H1 (cell line): Measurements from ENCODE around the gene GRM5. TPM values are rescaled to one million over a fixed set of nuclear protein-coding genes. Genes with fewer than 3 reads are reported as not detected.

Experiments
- CBX5 ChIP-seq: fragments of 300-800, 300-1000 bp; sonication (generic); IDR thresholded peaks from 2 replicates; pipeline ENCODE4 v1.7.1; 2016; ENCODE audit warnings: antibody characterized with exemption, low read length, low read depth
- CTCF ChIP-seq, 3 experiments: IDR thresholded peaks; 1 replicate in 2 of 3; 2 replicates in 1 of 3; pipeline versions ENCODE4 v1.5.1 to v1.6.1; 2011; ENCODE audit warnings: low read length in 3 of 3, mild to moderate bottlenecking in 3 of 3, inconsistent platforms in 2 of 3, low read depth in 1 of 3, moderate library complexity in 1 of 3; ENCODE audit not compliant: insufficient read depth in 1 of 3; ENCODE audit errors: control extremely low read depth in 1 of 3
- POLR2AphosphoS5 ChIP-seq: IDR thresholded peaks from 2 replicates; pipeline ENCODE4 v1.6.1; 2011; ENCODE audit warnings: low read depth, low read length
- RXRA ChIP-seq: IDR thresholded peaks from 2 replicates; pipeline ENCODE4 v1.6.1; 2011; ENCODE audit warnings: low read depth, mild to moderate bottlenecking, low read length, moderate library complexity; ENCODE audit not compliant: insufficient read depth
- SUZ12 ChIP-seq: fragments of 200-600 bp; sonication (generic); IDR thresholded peaks from 2 replicates; pipeline ENCODE4 v1.6.1; 2012; ENCODE audit warnings: mild to moderate bottlenecking, inconsistent platforms, low read length, moderate library complexity, mixed read lengths
- TCF12 ChIP-seq: IDR thresholded peaks from 2 replicates; pipeline ENCODE4 v1.6.1; 2011; ENCODE audit warnings: low read depth, mild to moderate bottlenecking, low read length
- polyA plus RNA-seq, 7 experiments: library from polyadenylated mRNA; depleted of rRNA in 3 of 7; stranded (reverse) in 5 of 7; unstranded in 2 of 7; fragments of >200 nt in 5 of 7; fragments of 200-250 nt in 2 of 7; gene quantifications; 1 replicate in 5 of 7; 2 replicates in 1 of 7; 4 replicates in 1 of 7; pipeline versions ENCODE4 v1.2.1 to v1.2.3, GENCODE V29; 2011 to 2013; ENCODE audit warnings: missing spikeins in 2 of 7, mixed read lengths in 2 of 7
- total RNA-seq: library from RNA; stranded (reverse); fragmentation: NEBNext Ultra II Directional; extraction: Animal tissue kit (Norgen Biotek cat#: 25700); gene quantifications from 2 replicates; pipeline ENCODE4 v1.2.1, GENCODE V29; 2021
- TF ChIP-seq, protein P1 (sequence below): fragments of 300-600 bp; sonication (generic); IDR thresholded peaks from 2 replicates; pipeline ENCODE4 v1.7.1; 2012; ENCODE audit warnings: low read length, moderate library complexity, mild to moderate bottlenecking, inconsistent platforms; ENCODE audit not compliant: insufficient replicate concordance

GRM5 gene
- total and polyA plus RNA-seq, 2 of the 8 experiments (the other 6 are each of a cell fraction or from before 2014, with no cell fraction given), result 0.15 to 0.43 TPM

DNA sequence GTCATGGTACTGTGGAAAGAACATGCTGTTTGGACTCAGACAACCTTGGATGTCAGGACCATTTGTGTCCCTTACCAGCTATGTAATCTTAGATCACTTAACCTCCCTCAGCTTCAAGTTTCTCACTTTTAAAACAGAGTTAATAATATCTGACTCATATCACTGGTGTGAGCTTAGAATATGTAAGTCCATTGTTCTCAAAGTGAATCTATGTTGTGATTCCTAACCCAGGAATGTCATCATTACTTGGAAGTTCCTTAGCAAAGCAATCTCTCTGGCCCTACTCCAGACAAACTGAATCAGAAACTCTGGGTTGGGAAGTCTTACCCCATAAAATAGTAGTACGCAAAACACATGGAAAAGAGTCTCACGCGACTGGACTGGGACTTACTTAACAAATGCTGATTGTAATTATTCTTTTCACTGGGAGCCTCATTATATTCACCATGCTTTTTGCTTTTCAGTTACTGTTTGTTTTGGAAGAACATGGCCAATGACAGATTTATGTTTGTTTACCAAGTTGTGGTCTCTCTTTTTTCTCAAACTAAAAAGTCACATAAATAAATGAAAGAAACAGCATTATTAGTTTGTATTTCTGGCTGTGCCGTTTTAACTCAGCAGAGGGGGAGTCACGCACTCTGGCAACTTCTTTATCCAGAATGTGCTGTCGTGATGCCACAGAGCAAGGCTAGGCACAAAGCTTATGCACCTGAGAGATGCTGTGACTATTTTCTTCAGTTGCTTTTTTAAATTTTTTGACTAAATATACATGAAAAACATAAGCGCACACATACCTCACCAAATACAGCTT lies 510.6 kb downstream of the GRM5 start (continued):
- TF ChIP-seq, protein P1, sequence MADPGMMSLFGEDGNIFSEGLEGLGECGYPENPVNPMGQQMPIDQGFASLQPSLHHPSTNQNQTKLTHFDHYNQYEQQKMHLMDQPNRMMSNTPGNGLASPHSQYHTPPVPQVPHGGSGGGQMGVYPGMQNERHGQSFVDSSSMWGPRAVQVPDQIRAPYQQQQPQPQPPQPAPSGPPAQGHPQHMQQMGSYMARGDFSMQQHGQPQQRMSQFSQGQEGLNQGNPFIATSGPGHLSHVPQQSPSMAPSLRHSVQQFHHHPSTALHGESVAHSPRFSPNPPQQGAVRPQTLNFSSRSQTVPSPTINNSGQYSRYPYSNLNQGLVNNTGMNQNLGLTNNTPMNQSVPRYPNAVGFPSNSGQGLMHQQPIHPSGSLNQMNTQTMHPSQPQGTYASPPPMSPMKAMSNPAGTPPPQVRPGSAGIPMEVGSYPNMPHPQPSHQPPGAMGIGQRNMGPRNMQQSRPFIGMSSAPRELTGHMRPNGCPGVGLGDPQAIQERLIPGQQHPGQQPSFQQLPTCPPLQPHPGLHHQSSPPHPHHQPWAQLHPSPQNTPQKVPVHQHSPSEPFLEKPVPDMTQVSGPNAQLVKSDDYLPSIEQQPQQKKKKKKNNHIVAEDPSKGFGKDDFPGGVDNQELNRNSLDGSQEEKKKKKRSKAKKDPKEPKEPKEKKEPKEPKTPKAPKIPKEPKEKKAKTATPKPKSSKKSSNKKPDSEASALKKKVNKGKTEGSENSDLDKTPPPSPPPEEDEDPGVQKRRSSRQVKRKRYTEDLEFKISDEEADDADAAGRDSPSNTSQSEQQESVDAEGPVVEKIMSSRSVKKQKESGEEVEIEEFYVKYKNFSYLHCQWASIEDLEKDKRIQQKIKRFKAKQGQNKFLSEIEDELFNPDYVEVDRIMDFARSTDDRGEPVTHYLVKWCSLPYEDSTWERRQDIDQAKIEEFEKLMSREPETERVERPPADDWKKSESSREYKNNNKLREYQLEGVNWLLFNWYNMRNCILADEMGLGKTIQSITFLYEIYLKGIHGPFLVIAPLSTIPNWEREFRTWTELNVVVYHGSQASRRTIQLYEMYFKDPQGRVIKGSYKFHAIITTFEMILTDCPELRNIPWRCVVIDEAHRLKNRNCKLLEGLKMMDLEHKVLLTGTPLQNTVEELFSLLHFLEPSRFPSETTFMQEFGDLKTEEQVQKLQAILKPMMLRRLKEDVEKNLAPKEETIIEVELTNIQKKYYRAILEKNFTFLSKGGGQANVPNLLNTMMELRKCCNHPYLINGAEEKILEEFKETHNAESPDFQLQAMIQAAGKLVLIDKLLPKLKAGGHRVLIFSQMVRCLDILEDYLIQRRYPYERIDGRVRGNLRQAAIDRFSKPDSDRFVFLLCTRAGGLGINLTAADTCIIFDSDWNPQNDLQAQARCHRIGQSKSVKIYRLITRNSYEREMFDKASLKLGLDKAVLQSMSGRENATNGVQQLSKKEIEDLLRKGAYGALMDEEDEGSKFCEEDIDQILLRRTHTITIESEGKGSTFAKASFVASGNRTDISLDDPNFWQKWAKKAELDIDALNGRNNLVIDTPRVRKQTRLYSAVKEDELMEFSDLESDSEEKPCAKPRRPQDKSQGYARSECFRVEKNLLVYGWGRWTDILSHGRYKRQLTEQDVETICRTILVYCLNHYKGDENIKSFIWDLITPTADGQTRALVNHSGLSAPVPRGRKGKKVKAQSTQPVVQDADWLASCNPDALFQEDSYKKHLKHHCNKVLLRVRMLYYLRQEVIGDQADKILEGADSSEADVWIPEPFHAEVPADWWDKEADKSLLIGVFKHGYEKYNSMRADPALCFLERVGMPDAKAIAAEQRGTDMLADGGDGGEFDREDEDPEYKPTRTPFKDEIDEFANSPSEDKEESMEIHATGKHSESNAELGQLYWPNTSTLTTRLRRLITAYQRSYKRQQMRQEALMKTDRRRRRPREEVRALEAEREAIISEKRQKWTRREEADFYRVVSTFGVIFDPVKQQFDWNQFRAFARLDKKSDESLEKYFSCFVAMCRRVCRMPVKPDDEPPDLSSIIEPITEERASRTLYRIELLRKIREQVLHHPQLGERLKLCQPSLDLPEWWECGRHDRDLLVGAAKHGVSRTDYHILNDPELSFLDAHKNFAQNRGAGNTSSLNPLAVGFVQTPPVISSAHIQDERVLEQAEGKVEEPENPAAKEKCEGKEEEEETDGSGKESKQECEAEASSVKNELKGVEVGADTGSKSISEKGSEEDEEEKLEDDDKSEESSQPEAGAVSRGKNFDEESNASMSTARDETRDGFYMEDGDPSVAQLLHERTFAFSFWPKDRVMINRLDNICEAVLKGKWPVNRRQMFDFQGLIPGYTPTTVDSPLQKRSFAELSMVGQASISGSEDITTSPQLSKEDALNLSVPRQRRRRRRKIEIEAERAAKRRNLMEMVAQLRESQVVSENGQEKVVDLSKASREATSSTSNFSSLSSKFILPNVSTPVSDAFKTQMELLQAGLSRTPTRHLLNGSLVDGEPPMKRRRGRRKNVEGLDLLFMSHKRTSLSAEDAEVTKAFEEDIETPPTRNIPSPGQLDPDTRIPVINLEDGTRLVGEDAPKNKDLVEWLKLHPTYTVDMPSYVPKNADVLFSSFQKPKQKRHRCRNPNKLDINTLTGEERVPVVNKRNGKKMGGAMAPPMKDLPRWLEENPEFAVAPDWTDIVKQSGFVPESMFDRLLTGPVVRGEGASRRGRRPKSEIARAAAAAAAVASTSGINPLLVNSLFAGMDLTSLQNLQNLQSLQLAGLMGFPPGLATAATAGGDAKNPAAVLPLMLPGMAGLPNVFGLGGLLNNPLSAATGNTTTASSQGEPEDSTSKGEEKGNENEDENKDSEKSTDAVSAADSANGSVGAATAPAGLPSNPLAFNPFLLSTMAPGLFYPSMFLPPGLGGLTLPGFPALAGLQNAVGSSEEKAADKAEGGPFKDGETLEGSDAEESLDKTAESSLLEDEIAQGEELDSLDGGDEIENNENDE, result no peak
- TF ChIP-seq RXRA, result no peak
- no peak for TF ChIP-seq TCF12
- no peak for TF ChIP-seq SUZ12
- no peak for TF ChIP-seq CTCF (IDR thresholded peaks at IDR 0.05; ENCODE audit: control extremely low read depth in 1 of 3, insufficient read depth in 1 of 3, low read depth in 1 of 3, low read length in 3 of 3)
- no peak for TF ChIP-seq CBX5
- no peak for TF ChIP-seq POLR2AphosphoS5
